ENCODE results near the gene RPS21.

The RPS21 gene

GRCh38 chr20:62433658-62434497, 47.0 kb downstream of the RPS21 start:
- Histone ChIP-seq H3K27me3 (ENCODE audit: control insufficient read depth, low read length) (peaks cover 3% of the 10 kb centered on the region; the same call in 1 of the 2 replicates), H3K79me2 (ENCODE audit: control insufficient read depth, low read length) (no peaks in the 10 kb centered on the region)

GRCh38 chr20:62436692-62437091, 49.8 kb downstream of the RPS21 start:
- peaks cover 7% of the 10 kb centered on the region; the same call in 1 of the 2 replicates for H3K27me3 ChIP-seq (ENCODE audit: control insufficient read depth, low read length)
- no peak overlapping the region for H3K27ac ChIP-seq (ENCODE audit: low read depth, low read length)
- H3K4me2 ChIP-seq (ENCODE audit: low read length), result no peak overlapping the region
- no peaks in the 10 kb centered on the region for H3K36me3 ChIP-seq (ENCODE audit: control insufficient read depth, low read length)
- H3K9me2 ChIP-seq (replicated peaks; ENCODE audit: control insufficient read depth, low read length), result no peaks in the 10 kb centered on the region
- TF ChIP-seq CTCF (IDR thresholded peaks at IDR 0.05; ENCODE audit: low read depth, low read length, poor library complexity, severe bottlenecking) (no peak), EZH2phosphoT487 (IDR thresholded peaks at IDR 0.05; ENCODE audit: borderline replicate concordance, low read length) (no peak)
- H4K20me1 ChIP-seq (ENCODE audit: control insufficient read depth, insufficient read depth, low read depth, low read length), result 0 out of 2 replicates have a peak, but pooled peaks cover 3% of the 10 kb centered on the region
- H3K4me3 ChIP-seq (ENCODE audit: low read length), result no peak overlapping the region
- H3K4me1 ChIP-seq (ENCODE audit: control insufficient read depth, low read length), result peaks cover 10% of the 10 kb centered on the region
- H3K79me2 ChIP-seq (ENCODE audit: control insufficient read depth, low read length), result no peaks in the 10 kb centered on the region
- no peaks in the 10 kb centered on the region for H3K9me3 ChIP-seq (ENCODE audit: control insufficient read depth, insufficient read depth, low read length)
- no peaks in the 10 kb centered on the region for H3F3A ChIP-seq (ENCODE audit: control insufficient read depth, insufficient read depth)

More at GRCh38 chr20:62433658-62434497, 47.0 kb downstream of the RPS21 start:
- H3K27ac ChIP-seq (ENCODE audit: low read depth, low read length), result no peak overlapping the region
- TF ChIP-seq EZH2phosphoT487 (IDR thresholded peaks at IDR 0.05; ENCODE audit: borderline replicate concordance, low read length) (no peak), CTCF (IDR thresholded peaks at IDR 0.05; ENCODE audit: low read depth, low read length, poor library complexity, severe bottlenecking) (no peak)
- H3K36me3 ChIP-seq (ENCODE audit: control insufficient read depth, low read length), result no peaks in the 10 kb centered on the region
- H3F3A ChIP-seq (ENCODE audit: control insufficient read depth, insufficient read depth), result no peaks in the 10 kb centered on the region
- no peak overlapping the region for H3K4me3 ChIP-seq (ENCODE audit: low read length)
- no peaks in the 10 kb centered on the region for H3K9me3 ChIP-seq (ENCODE audit: control insufficient read depth, insufficient read depth, low read length)
- H3K4me1 ChIP-seq (ENCODE audit: control insufficient read depth, low read length), result peaks cover under 1% of the 10 kb centered on the region; the same call in 1 of the 2 replicates
- no peaks in the 10 kb centered on the region for H3K9me2 ChIP-seq (replicated peaks; ENCODE audit: control insufficient read depth, low read length)
- 0 out of 2 replicates have a peak, but pooled peaks cover 3% of the 10 kb centered on the region for H4K20me1 ChIP-seq (ENCODE audit: control insufficient read depth, insufficient read depth, low read depth, low read length)
- no peak overlapping the region for H3K4me2 ChIP-seq (ENCODE audit: low read length)

- H3F3A ChIP-seq (ENCODE audit: control insufficient read depth, insufficient read depth), result no peaks in the 10 kb centered on the region
- H3K36me3 ChIP-seq (ENCODE audit: control insufficient read depth, low read length), result no peaks in the 10 kb centered on the region
- peaks cover 10% of the 10 kb centered on the region for H3K4me1 ChIP-seq (ENCODE audit: control insufficient read depth, low read length)
- H3K4me2 ChIP-seq (ENCODE audit: low read length), result no peak overlapping the region
- H3K9me3 ChIP-seq (ENCODE audit: control insufficient read depth, insufficient read depth, low read length), result no peaks in the 10 kb centered on the region
- no peaks in the 10 kb centered on the region for H3K79me2 ChIP-seq (ENCODE audit: control insufficient read depth, low read length)
- no peaks in the 10 kb centered on the region for H3K9me2 ChIP-seq (replicated peaks; ENCODE audit: control insufficient read depth, low read length)
- H4K20me1 ChIP-seq (ENCODE audit: control insufficient read depth, insufficient read depth, low read depth, low read length), result 0 out of 2 replicates have a peak, but pooled peaks cover 3% of the 10 kb centered on the region
- no peak overlapping the region for H3K4me3 ChIP-seq (ENCODE audit: low read length)
- H3K27me3 ChIP-seq (ENCODE audit: control insufficient read depth, low read length), result peaks cover 7% of the 10 kb centered on the region; the same call in 1 of the 2 replicates
- TF ChIP-seq CTCF (IDR thresholded peaks at IDR 0.05; ENCODE audit: low read depth, low read length, poor library complexity, severe bottlenecking) (no peak), EZH2phosphoT487 (IDR thresholded peaks at IDR 0.05; ENCODE audit: borderline replicate concordance, low read length) (no peak)
- no peak overlapping the region for H3K27ac ChIP-seq (ENCODE audit: low read depth, low read length)
These were observed 50.6 kb downstream of the RPS21 start for GRCh38 chr20:62437496-62437895.
